HEK293 (cell line): ENCODE data around the gene DEDD.
A peak's percentile ranks its signal among the peaks of the same experiment; 100 is the strongest.

Experiments
- BCL11B ChIP-seq: fragments of 450-650 bp; formaldehyde crosslinking; IDR thresholded peaks from 2 replicates; pipeline ENCODE4 v1.5.1; 2016; ENCODE audit warnings: low read depth, missing biosample characterization, missing genetic modification characterization
- EGR2 ChIP-seq: fragments of 450-650 bp; formaldehyde crosslinking; IDR thresholded peaks from 2 replicates; pipeline ENCODE4 v1.5.1; 2016; ENCODE audit warnings: low read depth, missing biosample characterization, missing genetic modification characterization
- KLF9 ChIP-seq: fragments of 450-650 bp; formaldehyde crosslinking; IDR thresholded peaks from 2 replicates; pipeline ENCODE4 v1.5.1; 2016; ENCODE audit warnings: missing biosample characterization, missing genetic modification characterization, low read depth
- SP3 ChIP-seq: fragments of 450-650 bp; formaldehyde crosslinking; IDR thresholded peaks from 2 replicates; pipeline ENCODE4 v1.5.1; 2016; ENCODE audit warnings: missing biosample characterization, missing genetic modification characterization
- YY1 ChIP-seq: fragments of 450-650 bp; formaldehyde crosslinking; IDR thresholded peaks from 2 replicates; pipeline ENCODE4 v1.5.1; 2018; ENCODE audit warnings: missing biosample characterization, missing genetic modification characterization
- ZBTB11 ChIP-seq: fragments of 450-650 bp; formaldehyde crosslinking; conservative IDR thresholded peaks from 2 replicates; pipeline ENCODE4 v1.5.1; 2016; ENCODE audit warnings: low read depth, missing biosample characterization, missing genetic modification characterization
- ZBTB21 ChIP-seq: fragments of 450-650 bp; formaldehyde crosslinking; IDR thresholded peaks from 2 replicates; pipeline ENCODE4 v1.5.1; 2017; ENCODE audit warnings: missing biosample characterization, missing genetic modification characterization
- ZBTB26 ChIP-seq: fragments of 450-650 bp; formaldehyde crosslinking; optimal IDR thresholded peaks from 2 replicates; pipeline ENCODE3; 2016; ENCODE audit warnings: missing biosample characterization, mild to moderate bottlenecking, missing genetic modification characterization
- ZEB2 ChIP-seq: fragments of 450-650 bp; formaldehyde crosslinking; IDR thresholded peaks from 2 replicates; pipeline ENCODE4 v1.5.1; 2016; ENCODE audit warnings: missing biosample characterization, missing genetic modification characterization
- ZFP69B ChIP-seq: fragments of 450-650 bp; formaldehyde crosslinking; IDR thresholded peaks from 2 replicates; pipeline ENCODE4 v1.5.1; 2016; ENCODE audit warnings: missing biosample characterization, missing genetic modification characterization
- ZIC2 ChIP-seq: fragments of 450-650 bp; formaldehyde crosslinking; IDR thresholded peaks from 2 replicates; pipeline ENCODE4 v1.5.1; 2016; ENCODE audit warnings: missing biosample characterization, missing genetic modification characterization
- ZNF146 ChIP-seq: fragments of 450-650 bp; formaldehyde crosslinking; IDR thresholded peaks from 2 replicates; pipeline ENCODE4 v1.5.1; 2016; ENCODE audit warnings: missing biosample characterization, missing genetic modification characterization
- ZNF155 ChIP-seq: fragments of 450-650 bp; formaldehyde crosslinking; IDR thresholded peaks from 2 replicates; pipeline ENCODE4 v1.5.1; 2016; ENCODE audit warnings: missing biosample characterization, missing genetic modification characterization
- ZNF174 ChIP-seq: fragments of 450-650 bp; formaldehyde crosslinking; IDR thresholded peaks from 2 replicates; pipeline ENCODE4 v1.5.0; 2017; ENCODE audit warnings: missing biosample characterization, mild to moderate bottlenecking, missing genetic modification characterization
- ZNF184 ChIP-seq: fragments of 450-650 bp; IDR thresholded peaks from 2 replicates; pipeline ENCODE4 v1.5.1; 2018; ENCODE audit warnings: missing biosample characterization, mild to moderate bottlenecking, missing genetic modification characterization
- ZNF202 ChIP-seq: fragments of 450-650 bp; formaldehyde crosslinking; IDR thresholded peaks from 2 replicates; pipeline ENCODE4 v1.5.1; 2016; ENCODE audit warnings: missing biosample characterization, missing genetic modification characterization, borderline replicate concordance
- ZNF26 ChIP-seq: fragments of 450-650 bp; formaldehyde crosslinking; IDR thresholded peaks from 2 replicates; pipeline ENCODE4 v1.5.1; 2016; ENCODE audit warnings: missing biosample characterization, missing genetic modification characterization
- ZNF37A ChIP-seq: fragments of 450-650 bp; IDR thresholded peaks from 2 replicates; pipeline ENCODE4 v1.5.1; 2018; ENCODE audit warnings: missing biosample characterization, missing genetic modification characterization
- ZNF488 ChIP-seq: fragments of 450-650 bp; formaldehyde crosslinking; IDR thresholded peaks from 2 replicates; pipeline ENCODE4 v1.5.1; 2016; ENCODE audit warnings: missing biosample characterization, missing genetic modification characterization
- ZNF600 ChIP-seq: fragments of 450-650 bp; formaldehyde crosslinking; IDR thresholded peaks from 2 replicates; pipeline ENCODE4 v1.5.1; 2016; ENCODE audit warnings: missing biosample characterization, missing genetic modification characterization
- ZNF610 ChIP-seq: fragments of 450-650 bp; formaldehyde crosslinking; IDR thresholded peaks from 2 replicates; pipeline ENCODE4 v1.5.1; 2016; ENCODE audit warnings: missing biosample characterization, missing genetic modification characterization, borderline replicate concordance
- ZNF629 ChIP-seq: fragments of 450-650 bp; formaldehyde crosslinking; IDR thresholded peaks from 2 replicates; pipeline ENCODE4 v1.5.1; 2017; ENCODE audit warnings: missing biosample characterization, missing genetic modification characterization
- ZNF792 ChIP-seq: fragments of 450-650 bp; formaldehyde crosslinking; IDR thresholded peaks from 2 replicates; pipeline ENCODE4 v1.5.1; 2016; ENCODE audit warnings: missing biosample characterization, missing genetic modification characterization
- ZNF830 ChIP-seq: fragments of 450-650 bp; IDR thresholded peaks from 2 replicates; pipeline ENCODE4 v1.5.0; 2018; ENCODE audit warnings: missing biosample characterization, missing genetic modification characterization, low read depth, mild to moderate bottlenecking, moderate library complexity
- ZSCAN30 ChIP-seq: fragments of 450-650 bp; IDR thresholded peaks from 2 replicates; pipeline ENCODE4 v1.5.1; 2018; ENCODE audit warnings: missing biosample characterization, mild to moderate bottlenecking, missing genetic modification characterization, moderate library complexity
- ZXDB ChIP-seq: fragments of 450-650 bp; formaldehyde crosslinking; IDR thresholded peaks from 2 replicates; pipeline ENCODE4 v1.5.1; 2016; ENCODE audit warnings: missing biosample characterization, missing genetic modification characterization
- TF ChIP-seq, protein P1 (sequence below): fragments of 450-650 bp; formaldehyde crosslinking; IDR thresholded peaks from 2 replicates; pipeline ENCODE4 v1.5.1; 2017; ENCODE audit warnings: missing biosample characterization, missing genetic modification characterization
- TF ChIP-seq, protein P2 (sequence below): fragments of 450-650 bp; formaldehyde crosslinking; IDR thresholded peaks from 2 replicates; pipeline ENCODE4 v1.5.1; 2016; ENCODE audit warnings: missing biosample characterization, missing genetic modification characterization
- TF ChIP-seq, protein P3 (sequence below): IDR thresholded peaks from 2 replicates; pipeline ENCODE4 v1.6.1; 2011; ENCODE audit warnings: mild to moderate bottlenecking, low read depth, low read length, borderline replicate concordance

The DEDD gene

GRCh38 chr1:161159087-161159912 lies 26.8 kb upstream of the DEDD start, which contains the start of gene USP21 (continued):
- TF ChIP-seq, protein P1, sequence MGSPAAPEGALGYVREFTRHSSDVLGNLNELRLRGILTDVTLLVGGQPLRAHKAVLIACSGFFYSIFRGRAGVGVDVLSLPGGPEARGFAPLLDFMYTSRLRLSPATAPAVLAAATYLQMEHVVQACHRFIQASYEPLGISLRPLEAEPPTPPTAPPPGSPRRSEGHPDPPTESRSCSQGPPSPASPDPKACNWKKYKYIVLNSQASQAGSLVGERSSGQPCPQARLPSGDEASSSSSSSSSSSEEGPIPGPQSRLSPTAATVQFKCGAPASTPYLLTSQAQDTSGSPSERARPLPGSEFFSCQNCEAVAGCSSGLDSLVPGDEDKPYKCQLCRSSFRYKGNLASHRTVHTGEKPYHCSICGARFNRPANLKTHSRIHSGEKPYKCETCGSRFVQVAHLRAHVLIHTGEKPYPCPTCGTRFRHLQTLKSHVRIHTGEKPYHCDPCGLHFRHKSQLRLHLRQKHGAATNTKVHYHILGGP, result no peak
- TF ChIP-seq ZNF629, result peak; percentile 27; the same call in 1 of the 2 replicates
- TF ChIP-seq ZNF202, result no peak
- TF ChIP-seq ZNF600 (tag by site-specific recombination), result peak; percentile 77
- TF ChIP-seq ZNF184 (tag by site-specific recombination), result no peak
- no peak for TF ChIP-seq ZNF26 (tag by site-specific recombination)
- TF ChIP-seq EGR2 (tag by site-specific recombination), result no peak
- TF ChIP-seq YY1 (tag by site-specific recombination), result peak; percentile 98
- peak; percentile 43 for TF ChIP-seq ZBTB26 (tag by site-specific recombination)
- TF ChIP-seq SP3 (tag by site-specific recombination), result peak; percentile 91
- TF ChIP-seq ZNF146 (tag by site-specific recombination), result 0 out of 2 replicates have a peak, but pooled peaks have one; percentile 34
- TF ChIP-seq ZXDB (tag by site-specific recombination), result peak; percentile 89
- no peak for TF ChIP-seq ZNF830 (tag by site-specific recombination)
- no peak for TF ChIP-seq ZNF488 (tag by site-specific recombination)
- TF ChIP-seq ZFP69B (tag by site-specific recombination), result no peak
- TF ChIP-seq ZNF792, result 0 out of 2 replicates have a peak, but pooled peaks have one; percentile 24
- peak; percentile 34; the same call in 1 of the 2 replicates for TF ChIP-seq ZEB2 (tag by site-specific recombination)
- no peak for TF ChIP-seq ZNF37A (tag by site-specific recombination)
- TF ChIP-seq ZBTB21, result 0 out of 2 replicates have a peak, but pooled peaks have one; percentile 19
- no peak for TF ChIP-seq BCL11B (tag by site-specific recombination)
- TF ChIP-seq, protein P2, sequence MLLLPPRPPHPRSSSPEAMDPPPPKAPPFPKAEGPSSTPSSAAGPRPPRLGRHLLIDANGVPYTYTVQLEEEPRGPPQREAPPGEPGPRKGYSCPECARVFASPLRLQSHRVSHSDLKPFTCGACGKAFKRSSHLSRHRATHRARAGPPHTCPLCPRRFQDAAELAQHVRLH (tag by site-specific recombination), result peak; percentile 49; the same call in 1 of the 2 replicates
- 0 out of 2 replicates have a peak, but pooled peaks have one; percentile 26 for TF ChIP-seq ZSCAN30
- peak; percentile 50; the same call in 1 of the 2 replicates for TF ChIP-seq KLF9 (tag by site-specific recombination)
- 0 out of 2 replicates have a peak, but pooled peaks have one; percentile 52 for TF ChIP-seq ZNF610 (tag by site-specific recombination)
- TF ChIP-seq, protein P3, sequence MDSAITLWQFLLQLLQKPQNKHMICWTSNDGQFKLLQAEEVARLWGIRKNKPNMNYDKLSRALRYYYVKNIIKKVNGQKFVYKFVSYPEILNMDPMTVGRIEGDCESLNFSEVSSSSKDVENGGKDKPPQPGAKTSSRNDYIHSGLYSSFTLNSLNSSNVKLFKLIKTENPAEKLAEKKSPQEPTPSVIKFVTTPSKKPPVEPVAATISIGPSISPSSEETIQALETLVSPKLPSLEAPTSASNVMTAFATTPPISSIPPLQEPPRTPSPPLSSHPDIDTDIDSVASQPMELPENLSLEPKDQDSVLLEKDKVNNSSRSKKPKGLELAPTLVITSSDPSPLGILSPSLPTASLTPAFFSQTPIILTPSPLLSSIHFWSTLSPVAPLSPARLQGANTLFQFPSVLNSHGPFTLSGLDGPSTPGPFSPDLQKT, result no peak
- TF ChIP-seq ZNF155, result no peak
- TF ChIP-seq ZNF174 (tag by site-specific recombination), result no peak
- TF ChIP-seq ZBTB11 (tag by site-specific recombination), result peak; percentile 21
- peak; percentile 58; the same call in 1 of the 2 replicates for TF ChIP-seq ZIC2
